ENCODE data around the gene USP20.

The USP20 gene

DNA sequence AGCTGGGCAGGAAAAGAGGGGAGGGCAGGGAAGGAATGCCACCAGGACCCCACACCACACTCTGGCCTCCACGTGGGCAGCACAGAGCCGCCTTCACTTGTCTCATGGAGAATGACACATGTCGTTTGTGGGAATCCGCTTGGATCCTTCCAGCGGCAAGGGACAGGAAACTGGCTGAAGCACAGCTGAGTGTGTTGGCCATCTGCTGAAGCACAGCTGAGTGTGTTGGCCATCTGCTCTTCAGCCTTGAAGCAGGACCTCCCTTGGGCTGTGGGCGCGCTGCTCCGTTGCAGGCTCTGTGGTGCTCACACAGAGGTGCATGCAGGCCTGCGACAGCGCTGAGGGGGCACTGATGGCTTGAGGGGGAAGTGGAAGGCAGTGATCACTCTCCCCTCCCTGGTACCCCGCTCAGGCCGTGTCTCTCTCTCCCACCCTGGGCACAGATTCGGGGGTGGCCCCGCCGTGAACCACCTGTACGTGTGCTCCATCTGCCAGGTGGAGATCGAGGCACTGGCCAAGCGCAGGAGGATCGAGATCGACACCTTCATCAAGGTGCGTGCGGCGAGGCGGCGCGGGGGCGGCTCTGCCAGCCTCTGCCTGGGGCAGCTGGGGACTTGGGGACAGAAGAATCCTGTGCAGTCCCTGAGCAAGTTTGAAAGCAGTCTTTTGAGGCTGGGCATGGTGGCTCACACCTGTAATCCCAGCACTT, 40.6 kb downstream of the USP20 start:
- DNase-seq, result no peak

DNA sequence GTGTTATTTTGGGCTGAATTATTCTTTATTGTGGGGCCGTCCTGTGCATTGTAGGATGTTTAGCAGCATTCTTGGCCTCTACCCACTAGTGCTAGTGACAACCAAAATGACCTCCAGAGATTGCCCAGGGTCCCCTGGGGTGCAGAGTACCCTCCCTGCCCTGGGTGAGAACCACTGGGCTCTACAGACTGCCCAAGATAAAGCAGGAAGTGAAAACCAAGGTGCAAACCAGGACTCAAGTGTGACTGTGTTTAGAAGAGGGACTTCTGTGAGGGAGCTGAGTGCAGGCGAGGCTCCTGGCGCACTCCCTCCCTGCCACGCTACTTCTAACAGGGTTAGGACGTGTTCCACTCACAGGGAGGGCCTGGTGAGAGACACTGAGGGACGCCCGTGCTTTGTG, 41.6 kb downstream of the USP20 start:
- no peak for DNase-seq

DNA sequence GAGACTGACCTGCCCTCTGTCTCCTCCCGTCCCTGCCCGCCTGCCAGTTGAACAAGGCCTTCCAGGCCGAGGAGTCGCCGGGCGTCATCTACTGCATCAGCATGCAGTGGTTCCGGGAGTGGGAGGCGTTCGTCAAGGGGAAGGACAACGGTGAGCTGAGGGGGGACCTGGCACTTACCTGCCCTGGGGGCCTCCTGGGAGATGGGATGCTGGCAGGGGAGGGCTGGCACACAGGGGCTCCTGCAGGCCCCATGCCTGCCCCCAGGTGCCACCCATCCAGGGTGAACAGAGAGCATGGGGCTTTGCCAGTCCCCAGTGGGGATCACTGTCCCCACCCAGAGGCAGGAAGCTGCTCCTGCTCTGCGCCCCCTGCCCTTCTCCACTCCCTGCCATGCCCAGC, 43.0 kb downstream of the USP20 start:
- no peak for DNase-seq

DNA sequence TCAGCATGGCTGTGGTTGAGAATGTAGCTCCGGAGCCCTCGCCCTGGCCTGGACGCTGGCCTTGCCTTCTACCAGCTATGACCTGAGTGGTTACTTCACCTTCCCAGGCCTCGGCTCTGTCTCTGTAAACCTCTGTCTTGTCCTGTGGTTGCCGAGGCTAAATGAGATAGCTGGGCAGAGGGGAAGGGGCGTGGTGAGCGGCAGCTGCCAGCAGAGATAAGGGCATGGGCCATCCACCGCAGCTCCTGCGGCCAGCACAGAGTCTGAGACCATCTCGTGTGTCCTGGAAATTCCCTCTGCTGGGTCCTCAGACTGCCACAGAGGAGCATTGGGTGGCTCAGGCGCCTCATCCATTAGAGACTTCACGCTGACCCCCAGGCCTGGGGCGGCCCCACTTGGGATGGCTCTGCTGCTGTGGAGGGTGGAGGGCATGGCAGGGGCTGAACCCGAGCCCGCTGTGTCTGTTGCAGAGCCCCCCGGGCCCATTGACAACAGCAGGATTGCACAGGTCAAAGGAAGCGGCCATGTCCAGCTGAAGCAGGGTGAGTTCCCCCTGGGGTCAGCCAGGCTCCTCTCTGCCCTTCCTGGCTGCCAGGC, 43.9 kb downstream of the USP20 start:
- no peak for DNase-seq

DNA sequence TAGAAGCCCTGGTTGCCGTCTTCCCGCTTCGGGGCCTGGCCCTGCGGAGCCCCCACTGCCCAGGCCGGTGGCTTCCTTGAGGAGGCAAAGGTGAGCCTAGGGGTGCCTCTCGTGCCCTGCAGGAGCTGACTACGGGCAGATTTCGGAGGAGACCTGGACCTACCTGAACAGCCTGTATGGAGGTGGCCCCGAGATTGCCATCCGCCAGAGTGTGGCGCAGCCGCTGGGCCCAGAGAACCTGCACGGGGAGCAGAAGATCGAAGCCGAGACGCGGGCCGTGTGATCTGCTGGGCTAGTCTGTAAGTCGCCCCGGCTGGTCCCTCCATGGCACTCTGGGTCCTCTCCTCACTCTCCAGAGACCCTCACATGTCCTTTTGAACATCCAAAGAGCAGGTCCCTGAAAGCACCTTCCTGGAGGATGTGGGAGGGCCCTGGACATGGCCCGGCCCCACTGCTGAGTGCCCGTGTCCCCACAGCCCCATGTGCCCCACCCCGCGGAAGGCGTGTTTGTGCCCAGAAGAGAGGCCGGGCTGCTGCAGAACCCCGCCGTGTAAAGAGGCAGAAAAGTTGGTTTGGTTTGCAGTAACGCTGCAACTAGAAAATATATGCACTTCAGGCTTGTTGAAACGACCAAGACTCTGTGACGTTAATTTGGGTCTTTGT, 44.9 kb downstream of the USP20 start:
- no peak for DNase-seq

DNA sequence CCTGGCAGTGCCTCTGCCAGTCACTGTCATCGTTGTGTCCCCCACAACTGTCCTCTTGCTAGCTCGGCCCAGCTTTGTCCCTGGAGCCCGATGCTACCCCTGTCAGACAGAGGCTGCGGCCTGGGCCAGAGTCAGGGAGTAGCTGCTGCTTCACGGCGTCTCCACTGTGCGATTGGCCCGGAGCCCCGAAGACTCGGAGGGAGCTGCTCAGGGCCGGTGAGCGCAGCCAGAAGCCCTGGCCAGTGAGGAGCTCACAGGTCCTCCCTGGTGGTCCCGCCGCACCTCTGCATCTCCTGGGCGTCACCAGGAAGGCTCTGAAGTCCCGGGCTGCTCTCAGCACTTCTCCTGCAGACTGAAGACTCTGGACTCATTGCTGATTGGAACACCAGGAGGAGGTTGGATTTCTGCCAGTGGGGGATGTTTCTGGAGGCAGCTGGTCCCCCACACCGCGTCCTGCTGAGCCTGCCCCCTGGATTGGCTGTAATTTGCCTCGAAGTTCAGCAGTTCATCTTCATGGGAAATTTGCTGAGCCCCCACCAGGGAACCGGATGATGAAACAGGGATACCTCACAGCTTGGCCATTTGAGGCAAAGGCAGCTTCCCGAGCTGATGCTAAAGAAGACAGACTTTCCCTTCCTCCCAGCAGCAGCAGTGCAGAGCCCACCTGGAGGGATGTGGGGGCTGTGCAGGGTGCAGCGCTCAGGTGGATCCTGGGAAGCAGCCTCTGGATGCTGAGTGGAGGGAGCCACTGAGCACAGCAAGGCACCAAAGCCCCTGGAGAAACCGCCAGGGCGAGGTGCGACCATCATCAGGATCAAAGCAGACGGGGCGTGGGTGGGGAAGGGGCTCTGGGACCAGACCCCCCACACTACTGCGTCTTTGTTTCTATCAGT, 45.6 kb downstream of the USP20 start:
- no peak for DNase-seq

DNA sequence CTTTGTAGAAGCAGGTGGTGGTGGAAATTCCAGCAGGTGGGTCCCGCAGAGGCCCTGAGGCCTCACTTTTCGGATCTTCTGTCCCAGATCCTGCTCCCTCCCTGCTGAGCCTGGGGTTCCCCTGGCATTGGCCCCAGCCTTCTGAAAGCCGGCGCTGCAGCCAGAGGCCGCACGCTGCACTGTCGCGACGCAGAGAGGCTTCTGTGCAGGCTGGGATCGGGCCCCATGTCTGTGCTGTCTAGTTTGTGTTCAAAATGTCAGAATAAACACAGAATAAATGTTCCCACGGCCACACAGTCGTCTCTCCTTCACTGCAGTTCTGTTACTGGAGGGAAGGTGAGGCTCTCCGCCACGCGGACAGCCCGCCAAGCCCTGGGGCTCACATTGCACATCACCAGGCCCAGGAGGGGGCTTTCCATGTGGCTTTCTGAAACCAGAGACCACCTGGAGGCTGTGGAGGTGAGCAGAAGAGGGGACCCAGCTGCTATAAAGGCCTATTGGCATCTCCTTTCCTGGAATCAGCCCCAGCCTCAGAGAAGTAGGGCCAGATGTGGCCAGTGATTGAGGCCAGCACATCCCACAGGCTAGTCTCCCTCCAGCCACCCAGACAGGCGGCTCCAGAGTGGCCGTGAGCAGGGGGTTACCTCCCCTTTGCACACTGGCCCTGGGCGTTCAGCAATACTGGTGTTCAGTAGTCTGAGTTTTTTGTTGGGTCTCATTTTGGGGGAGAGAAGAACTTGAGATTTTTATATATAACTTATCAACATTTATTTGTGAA, 46.5 kb downstream of the USP20 start:
- DNase-seq, result no peak

DNA sequence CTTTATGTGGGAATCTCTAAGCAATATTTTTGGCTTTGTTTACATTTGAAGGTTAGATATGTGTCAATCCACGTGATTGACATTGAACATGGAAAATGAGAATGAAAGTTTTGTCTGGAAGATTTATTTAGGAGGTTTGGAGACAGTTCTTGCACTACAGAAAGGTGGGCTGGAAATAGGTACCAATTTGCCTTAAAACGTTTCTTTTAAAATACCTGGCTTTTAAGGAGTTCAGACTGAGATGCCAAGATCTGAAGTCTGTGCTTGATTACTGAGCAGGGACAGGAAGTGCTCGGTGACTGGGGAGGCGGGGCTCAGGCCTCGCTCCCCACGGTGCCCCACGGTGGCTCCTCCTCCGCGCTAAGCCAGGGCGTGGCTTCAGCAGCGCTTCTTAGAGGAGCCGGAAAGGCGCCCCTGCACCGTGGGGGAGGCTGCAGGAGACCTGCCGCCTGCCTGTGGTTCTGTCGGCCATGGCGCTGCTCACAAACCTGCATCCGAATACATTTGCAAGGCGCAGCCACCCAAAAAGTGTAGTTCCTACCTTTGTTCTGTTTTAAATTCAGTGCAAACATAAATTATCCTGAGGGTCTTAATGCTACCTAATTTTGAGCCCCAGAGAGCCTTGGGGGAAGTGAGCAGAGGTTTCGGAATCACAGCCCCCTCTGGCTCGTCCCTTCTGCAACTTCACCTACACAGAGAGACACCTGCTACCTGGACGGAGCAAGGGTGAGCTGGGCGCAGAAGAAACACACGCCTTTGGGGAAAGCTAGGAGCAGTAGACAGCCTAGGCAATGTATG, 49.2 kb downstream of the USP20 start:
- DNase-seq, result peak; percentile 95

DNA sequence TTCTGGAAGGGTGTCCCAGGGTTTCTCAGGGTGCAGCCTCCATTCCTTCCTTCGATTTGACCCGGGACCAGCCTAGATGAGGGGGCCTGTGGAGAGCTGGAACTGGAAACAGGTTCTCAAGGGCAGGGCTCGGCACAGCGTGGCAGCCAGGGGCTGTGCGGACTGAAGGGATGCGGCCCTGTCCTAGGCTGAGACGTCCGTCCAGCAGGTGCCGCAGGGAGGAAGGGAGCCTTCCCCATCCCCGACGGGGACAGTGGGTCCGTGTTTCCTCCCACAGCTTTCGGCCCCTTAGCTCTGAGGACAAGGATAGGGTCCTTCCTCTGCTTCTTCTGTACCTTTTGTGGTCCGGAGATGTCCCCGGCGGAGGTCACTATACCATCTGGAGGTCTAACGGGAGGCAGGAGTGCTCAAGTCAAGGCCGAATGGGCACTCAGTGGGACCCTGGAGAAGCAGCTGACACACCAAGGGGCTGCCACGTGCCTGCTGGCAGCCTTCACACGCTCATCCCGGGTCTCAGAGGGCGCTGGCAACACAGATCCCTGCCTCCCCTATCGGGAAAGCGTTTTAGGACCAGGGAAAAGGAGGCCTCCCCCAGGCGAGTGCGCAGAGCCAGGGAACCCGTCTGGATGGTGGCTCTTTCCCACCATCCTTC, 49.9 kb downstream of the USP20 start:
- no peak for DNase-seq

DNA sequence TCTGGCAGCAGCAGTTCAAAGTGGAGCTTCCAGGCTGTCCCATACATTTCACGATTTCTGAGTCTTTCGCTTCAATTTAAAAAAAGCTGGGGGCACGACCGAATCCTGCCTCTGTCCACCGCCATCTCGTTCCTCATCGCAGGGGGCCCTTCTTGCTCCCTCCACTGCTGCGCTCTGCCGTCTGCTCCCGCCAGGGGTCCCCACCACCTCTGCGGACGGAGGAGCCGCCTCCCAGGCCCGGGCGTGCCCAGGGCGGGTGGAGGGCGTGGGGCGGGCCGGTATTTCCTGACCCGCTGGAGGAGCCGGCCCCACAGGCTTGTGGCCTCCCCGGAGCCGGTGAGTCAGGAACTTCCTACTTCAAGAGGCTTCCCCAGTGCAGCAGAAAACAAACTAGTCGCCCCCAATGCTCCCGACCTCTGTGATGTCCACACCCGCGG, 50.4 kb downstream of the USP20 start:
- DNase-seq, result peak; percentile 89

DNA sequence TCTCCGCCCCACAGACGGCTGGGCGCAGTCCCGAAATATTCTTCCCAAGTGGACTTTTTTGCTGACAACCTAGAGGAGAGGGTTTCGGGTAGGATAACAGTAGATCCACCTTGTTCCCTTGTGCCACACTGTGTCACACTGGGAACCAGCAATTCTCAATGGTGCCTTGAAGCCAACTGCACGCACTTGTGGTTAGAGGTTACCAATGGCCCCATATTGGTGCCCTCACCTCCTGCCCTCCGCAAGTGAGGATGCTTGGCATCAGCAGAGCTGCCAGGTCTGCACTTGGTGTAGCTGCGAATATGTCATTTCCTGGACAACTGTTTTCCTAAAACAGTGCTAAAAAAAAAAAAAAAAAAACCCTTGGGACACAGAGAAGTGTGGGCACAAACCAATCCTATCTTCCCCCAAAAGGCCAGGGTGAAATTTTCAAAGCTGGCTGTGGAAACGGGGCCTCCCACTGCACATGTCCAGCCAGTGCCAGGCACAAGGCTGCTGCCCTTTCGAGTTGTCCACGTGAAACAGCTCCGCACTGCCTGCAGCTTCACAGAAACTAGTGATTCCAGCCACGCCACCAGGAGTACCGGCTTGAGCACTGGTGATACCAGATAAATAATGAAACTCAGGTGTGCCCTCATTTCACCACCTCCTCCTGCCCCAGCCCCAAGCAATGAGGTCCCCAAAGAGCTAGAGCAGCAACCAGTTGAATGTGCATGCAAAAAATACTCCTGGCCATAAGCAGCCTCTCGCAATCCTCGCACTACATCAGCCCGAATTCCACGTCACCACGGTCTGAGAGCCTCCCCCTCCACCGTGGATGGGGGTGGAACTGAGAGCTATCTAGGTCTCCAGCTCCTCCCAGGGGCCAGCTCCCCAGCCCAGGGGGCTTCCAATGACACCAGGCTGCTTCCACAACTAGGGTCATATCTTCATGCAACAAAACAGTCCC, 51.2 kb downstream of the USP20 start:
- peak; percentile 54 for DNase-seq

DNA sequence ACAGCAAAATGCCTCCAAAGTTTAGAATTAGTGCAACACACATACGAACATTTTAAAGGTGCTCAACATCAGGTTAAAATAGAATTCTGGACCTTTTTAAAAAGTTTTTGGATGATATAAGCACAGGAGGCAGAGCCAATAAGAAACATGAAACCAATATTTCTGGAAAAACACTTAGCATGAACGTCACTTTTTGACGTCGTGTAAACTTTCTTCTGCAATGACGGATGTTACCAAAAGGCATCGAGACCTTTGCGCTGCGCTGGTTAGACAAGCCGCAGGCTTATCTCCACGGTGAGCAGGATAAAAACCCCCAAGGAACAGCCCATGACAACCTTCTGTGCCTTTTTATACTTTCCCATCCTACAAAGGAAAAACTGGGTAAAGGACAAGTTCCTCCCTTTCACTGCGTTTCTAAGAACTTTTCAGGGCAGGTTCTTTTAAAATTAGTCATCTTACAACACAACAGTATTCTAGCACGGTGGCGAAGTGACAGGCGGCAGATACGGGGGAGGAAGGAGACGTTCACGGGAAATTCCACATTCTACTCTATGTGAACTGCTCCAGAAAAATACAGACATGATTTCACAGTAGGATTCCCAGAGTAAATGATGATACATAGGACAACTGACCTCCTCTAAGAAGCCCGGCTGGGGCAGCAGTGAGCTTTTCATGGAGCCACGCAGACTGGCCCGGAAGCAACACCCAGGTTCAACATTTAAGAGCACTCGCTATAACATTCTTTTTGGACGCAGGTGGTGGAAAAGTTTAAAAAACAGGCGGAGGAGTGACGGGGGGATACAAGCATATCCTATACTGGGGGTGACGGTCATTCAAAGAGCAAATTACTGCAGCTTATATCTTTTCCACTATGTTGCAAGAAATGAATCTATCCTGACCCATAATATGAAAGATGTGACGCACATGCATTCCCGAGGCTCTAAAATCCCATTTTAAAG, 52.4 kb downstream of the USP20 start:
- peak; percentile 74 for DNase-seq

DNA sequence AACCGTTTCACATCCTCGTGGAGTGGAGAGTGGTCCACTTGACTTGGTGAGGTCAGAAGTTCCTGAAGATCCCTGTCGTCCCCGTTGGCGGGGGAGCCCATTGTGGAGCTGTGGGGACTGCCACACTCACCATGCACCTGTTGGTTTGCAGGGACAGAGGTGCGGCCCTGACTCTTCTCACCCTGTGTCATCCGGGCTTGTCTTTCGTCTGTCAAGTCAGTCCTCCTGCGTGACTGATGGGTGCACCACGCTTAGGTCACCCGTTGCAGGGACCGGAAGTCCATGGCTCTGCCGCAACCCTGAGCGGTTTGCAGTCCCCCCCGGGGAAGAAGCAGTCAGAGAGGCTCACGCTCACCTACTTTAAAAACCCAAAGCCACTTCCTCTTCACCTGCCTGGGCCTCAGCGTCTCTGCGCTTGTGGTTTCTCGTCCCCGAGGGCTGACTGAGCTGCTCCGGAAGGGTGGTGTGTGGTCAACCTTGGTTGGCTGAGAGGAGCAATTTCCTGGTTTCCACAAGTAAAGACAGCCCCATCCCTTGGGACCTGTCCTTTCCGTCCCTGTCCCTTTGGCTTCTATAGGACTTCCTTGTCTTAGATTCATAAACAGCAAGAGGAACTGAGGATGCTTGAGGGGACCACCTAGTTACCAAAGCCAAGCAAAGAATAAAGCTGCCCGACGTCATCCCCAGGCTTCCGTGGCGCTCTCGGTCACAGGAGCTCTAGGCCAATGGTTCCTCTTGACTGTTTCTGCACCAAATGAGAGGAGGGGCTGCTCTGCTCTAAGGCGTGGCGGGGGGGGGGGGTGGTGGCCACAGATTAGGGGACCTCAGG, 53.2 kb downstream of the USP20 start:
- DNase-seq, result peak; percentile 92

DNA sequence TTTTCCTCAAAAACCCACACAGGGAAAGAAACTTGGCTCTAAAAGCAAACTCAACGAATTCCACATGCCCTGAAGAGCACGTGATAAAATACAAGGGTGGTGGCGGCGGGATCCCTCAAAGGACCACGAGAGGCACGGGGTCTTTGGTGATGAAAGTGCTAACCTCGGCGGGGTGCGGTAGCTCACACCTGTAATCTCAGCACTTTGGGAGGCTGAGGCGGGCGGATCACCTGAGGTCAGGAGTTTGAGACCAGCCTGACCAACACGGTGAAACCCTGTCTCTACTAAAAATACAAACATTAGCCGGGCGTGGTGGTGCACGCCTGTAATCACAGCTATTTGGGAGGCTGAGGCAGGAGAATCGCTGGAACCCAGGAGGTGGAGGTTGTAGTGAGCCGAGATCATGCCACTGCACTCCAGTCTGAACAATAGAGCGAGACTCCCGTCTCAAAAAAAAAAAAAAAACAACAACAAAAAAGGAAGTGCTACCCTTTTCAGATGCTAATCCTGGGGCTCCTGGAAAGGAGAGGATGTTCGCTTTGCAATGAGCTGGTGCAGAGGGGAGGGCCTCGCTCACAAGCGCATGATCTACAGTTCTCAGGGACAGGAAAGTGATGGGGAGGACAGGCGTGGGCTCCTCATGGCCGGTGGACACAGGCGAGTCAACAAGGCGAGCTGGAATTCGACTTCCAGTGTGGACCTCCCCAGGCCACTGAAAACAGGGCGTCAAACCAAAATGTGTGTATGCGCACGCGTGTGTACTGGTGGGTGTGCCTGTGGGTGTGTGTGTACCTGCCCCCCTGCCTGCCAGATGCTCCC, 54.1 kb downstream of the USP20 start:
- no peak for DNase-seq

DNA sequence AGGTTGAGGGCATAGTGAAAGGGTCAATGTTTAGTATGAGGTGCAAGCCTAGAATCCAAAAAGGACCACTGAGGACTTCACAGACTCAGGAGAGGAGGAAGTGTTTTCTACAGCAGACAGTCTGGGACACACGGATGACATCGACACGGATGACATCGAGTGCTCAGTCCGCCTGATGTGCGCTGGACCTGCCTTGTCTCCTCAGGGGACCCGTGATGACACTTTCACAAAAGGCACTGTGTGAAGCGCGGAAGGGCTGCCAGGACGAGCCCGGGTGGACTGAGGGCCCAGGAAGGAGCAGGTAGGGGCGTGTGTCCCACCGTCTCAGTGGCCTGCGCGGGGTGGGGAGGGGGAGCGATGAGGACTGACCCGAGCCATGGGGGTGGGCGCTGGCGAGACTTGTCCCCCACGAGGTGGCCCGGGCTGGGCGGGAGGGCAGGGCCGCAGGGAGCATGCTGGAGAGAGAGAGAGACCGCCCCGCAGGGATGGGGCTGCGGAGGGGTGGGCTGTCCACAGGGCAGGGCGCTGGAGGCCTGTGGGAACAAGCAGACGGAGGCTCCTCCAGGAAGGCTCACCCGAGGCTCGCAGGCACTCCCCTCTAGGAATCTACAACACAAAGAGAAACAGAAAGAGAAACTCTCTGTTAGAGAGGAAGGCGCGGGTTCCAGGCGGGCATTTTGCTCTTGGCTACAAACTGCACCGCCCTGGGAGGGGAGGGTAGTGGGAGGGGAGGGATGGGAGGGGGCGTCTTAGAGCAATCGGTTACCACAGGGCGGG, 54.9 kb downstream of the USP20 start:
- peak; percentile 70 for DNase-seq

Measured in stimulated activated naive CD4-positive, alpha-beta T cell treated with Interleukin-2 at 50 U/mL for 16 hours (primary cell).